NK-92 (cell line): ENCODE results near the gene GBX1.

Experiments
- DNase-seq: peaks from one replicate; lab custom pipeline; 2025; ENCODE audit not compliant: unreplicated experiment; lab: John Stamatoyannopoulos, UW

The GBX1 gene

GRCh38 chr7:151116603-151117440 is 50.7 kb downstream of the GBX1 start:
- no peak for DNase-seq

- DNase-seq = no peak
Observed at GRCh38 chr7:151115836-151116418, 51.6 kb downstream of the GBX1 start.

GRCh38 chr7:151115121-151115835 is 52.2 kb downstream of the GBX1 start:
- no peak for DNase-seq

GRCh38 chr7:151114151-151115090 is 53.1 kb downstream of the GBX1 start:
- no peak for DNase-seq

DNA sequence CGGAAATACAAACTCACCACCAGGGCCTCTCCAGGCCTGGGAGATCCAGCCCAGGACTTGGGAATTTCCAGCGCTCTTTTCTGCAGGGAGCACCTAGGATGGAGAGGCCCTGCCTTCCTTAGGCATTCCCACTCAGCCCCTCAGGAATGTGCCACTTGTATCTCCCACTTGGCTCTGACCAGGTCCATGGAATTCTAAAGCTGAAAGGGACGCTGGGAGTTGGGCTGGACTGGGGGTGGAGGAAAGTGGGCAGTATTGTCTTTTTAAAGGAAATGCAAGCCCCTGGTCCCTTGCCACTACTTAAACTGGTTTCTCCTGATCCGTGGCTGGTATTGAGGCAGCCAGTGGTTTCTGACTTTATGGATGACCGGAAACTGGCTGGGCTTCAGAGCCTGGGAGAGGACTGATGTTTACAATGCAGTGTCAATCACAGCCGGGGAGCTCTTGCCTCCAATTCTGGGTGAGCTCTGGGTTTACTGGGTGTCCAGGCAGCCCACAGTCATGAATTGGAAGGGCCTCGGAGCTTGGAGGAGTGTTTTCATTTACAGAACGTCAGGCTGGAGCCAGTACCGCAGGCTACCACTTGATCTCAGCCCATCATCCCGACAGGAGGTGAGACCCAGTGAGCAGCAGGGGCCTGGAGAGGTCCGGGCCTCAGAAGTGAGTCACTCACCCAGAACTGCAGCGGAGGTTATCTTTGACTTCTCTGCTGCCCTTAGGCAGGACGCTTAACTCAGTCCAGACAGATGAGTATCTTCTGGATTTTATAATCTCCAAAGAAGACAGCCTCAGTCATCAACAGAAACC is 53.9 kb downstream of the GBX1 start:
- no peak for DNase-seq

- no peak for DNase-seq
Observed at GRCh38 chr7:151110941-151111645, 56.4 kb downstream of the GBX1 start.

- DNase-seq = no peak
Observed at GRCh38 chr7:151110236-151110940, 57.1 kb downstream of the GBX1 start.

DNA sequence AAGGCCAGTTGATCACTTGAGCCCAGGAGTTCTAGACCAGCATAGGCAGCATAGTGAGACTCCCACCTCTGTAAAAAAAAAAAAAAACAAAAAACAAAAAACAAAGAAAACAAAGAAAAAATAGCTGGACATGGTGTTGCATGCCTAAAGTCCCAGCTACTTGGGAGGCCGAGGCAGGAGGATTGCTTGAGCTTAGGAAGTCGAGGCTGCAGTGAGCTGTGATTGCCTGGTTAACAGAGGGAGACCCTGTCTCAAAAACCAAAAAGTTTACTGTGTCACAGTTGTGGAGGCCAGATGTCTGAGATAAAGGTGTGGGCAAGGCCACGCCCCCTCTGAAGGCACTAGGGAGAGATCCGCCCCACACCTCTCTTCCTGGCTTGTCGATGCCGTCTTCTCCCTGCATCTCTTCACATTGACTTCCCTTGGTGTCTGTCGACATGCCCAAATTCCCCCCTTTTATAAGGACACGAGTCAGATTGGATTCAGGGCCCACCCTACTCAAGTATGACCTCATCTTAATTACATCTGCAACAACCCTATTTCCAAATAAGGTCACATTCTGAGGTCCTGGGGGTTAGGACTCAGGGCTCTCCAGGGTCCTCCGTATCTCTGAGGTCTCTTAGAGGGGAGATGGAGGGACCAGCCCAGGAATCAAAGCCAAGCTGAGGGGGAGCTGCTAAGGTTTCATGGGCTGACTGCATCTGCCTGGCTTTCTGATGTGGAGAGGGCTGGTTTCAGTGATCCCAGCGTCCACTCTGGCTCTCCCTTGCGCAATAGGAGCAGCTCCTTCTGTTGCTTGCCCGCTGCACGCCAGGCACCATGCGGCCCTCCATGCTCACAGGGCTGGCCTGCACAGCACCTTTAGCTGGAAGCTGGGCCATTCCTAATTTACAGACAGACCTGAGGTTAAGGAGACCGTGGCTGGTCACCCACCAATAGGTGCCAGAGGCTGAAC is 58.1 kb downstream of the GBX1 start:
- DNase-seq = no peak

GRCh38 chr7:151107882-151108281 is 59.6 kb downstream of the GBX1 start:
- DNase-seq = no peak

- no peak for DNase-seq
Observed at GRCh38 chr7:151104411-151105235, 62.9 kb downstream of the GBX1 start.

- no peak for DNase-seq
Observed at GRCh38 chr7:151103973-151104372, 63.5 kb downstream of the GBX1 start.

- no peak for DNase-seq
Observed at GRCh38 chr7:151102991-151103390, 64.5 kb downstream of the GBX1 start.

DNA sequence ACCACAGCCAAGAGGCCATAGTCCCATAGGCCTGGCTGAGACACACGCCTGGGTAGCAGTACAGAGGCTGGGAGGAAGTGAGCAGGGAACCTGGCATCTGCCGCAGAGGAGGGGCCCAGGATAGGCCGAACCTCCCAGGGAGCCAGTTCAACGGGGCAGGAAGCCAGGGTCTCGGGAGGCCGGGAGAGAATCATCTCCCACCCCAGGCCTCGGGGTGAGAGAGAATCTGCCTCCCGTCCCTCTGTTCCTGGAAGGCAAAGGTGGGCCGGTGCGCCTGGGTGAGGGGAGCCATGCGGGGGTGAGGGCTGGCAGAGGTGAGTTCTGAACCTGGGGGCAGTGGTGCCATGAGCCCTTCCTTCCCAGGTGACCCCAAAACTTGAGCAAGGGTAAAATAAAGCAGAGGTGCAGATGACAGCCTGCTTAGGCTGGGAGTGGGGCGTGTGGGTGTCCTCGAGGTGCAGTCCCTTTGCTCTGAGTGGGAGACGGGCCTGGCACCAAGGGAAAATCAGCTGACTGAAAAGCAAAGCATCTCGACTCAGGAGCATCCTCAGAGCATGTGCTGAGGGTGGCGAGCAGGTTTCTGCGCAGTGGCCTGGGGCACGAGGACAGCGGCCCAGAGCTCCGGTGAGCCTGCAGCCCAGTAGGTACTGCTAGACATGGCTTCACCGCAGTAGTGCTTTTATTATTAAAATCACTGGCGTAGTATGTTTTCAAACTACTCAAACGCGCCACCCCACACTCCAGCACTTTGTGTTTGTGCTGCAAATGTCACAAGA is 65.7 kb downstream of the GBX1 start:
- no peak for DNase-seq

GRCh38 chr7:151100921-151101320 is 66.6 kb downstream of the GBX1 start:
- no peak for DNase-seq

DNA sequence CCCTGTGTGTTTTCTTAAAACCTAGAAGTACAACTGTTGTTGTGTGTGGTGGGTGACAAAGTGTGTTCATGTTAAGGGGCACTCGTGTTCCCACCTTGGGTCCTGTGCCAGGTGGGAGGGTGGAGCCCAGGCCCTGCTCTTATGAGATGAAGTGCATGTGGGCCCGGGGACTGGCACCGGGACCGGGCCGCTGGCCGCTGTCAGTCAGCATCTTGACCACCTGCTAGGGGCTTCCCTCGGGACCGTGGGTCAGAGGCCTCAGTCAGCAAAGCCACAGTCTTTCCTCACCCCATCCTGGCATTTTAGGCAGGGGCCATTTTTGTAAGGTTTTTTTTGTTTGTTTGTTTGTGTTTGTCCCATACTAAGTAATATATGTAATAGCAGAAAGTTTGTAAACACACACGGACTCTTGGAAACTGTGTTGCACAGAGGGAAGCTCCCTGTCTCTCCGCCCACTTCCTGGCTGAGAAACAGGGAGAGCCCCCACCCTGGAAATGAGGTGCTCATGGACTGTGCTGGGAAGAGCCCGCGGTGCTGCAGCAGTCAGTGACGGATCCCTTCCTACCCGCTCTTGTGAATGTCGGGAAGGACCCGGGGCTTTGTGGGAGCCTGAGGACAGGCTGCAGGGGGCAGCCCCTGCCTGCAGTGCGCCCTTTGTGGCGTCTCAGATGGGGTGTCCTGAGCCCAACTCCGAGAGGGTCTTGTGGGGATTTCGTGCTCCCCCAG is 67.8 kb downstream of the GBX1 start:
- no peak for DNase-seq
